HepG2 (cell line): ENCODE measurements around the gene GRPEL2.
A peak's percentile ranks its signal among the peaks of the same experiment; 100 is the strongest.

Source experiments
- EZH2 ChIP-seq: conservative IDR thresholded peaks from 2 replicates; pipeline ENCODE4 v1.6.1; 2012; ENCODE audit warnings: mild to moderate bottlenecking, low read depth, low read length, moderate library complexity
- FOXK2 ChIP-seq: fragments of 450-650 bp; IDR thresholded peaks from 2 replicates; pipeline ENCODE4 v1.6.1; 2016
- GLI4 ChIP-seq: sonication (generic); formaldehyde crosslinking; IDR thresholded peaks from 2 replicates; pipeline ENCODE4 v1.5.1; 2020; ENCODE audit warnings: missing genetic modification reagents, mild to moderate bottlenecking, moderate library complexity, borderline replicate concordance
- KDM5B ChIP-seq: sonication (generic); formaldehyde crosslinking; IDR thresholded peaks from 2 replicates; pipeline ENCODE4 v1.4.0; 2020; ENCODE audit warnings: missing genetic modification reagents, mild to moderate bottlenecking, borderline replicate concordance
- POLR2A ChIP-seq, 2 experiments: IDR thresholded peaks; 2 replicates each; pipeline ENCODE4 v1.6.1; 2011; ENCODE audit warnings: low read depth in 2 of 2, low read length in 2 of 2, mild to moderate bottlenecking in 1 of 2, moderate library complexity in 1 of 2; ENCODE audit not compliant: insufficient read depth in 1 of 2
- RFXAP ChIP-seq: sonication (generic); formaldehyde crosslinking; IDR thresholded peaks from 2 replicates; pipeline ENCODE4 v1.4.0; 2020; ENCODE audit warnings: missing genetic modification reagents, borderline replicate concordance
- RXRA ChIP-seq: sonication (generic); formaldehyde crosslinking; IDR thresholded peaks from 2 replicates; pipeline ENCODE4 v1.5.1; 2020; ENCODE audit warnings: missing genetic modification reagents
- SP1 ChIP-seq, 2 experiments: fragments of 450-650 bp in 1 of 2; sonication (generic) in 1 of 2; formaldehyde crosslinking in 1 of 2; IDR thresholded peaks; 2 replicates each; pipeline versions ENCODE4 v1.4.0 to v1.6.1; 2016 to 2020; ENCODE audit warnings: missing genetic modification reagents in 1 of 2
- TOE1 ChIP-seq: sonication (generic); formaldehyde crosslinking; IDR thresholded peaks from 2 replicates; pipeline ENCODE4 v1.4.0; 2020; ENCODE audit warnings: mild to moderate bottlenecking, missing genetic modification reagents
- ZNF10 ChIP-seq: sonication (generic); formaldehyde crosslinking; IDR thresholded peaks from 2 replicates; pipeline ENCODE4 v1.4.0; 2020; ENCODE audit warnings: mild to moderate bottlenecking, low read depth, missing genetic modification reagents, borderline replicate concordance
- TF ChIP-seq, protein P1 (sequence below): sonication (generic); formaldehyde crosslinking; IDR thresholded peaks from 2 replicates; pipeline ENCODE4 v1.5.0; 2020; ENCODE audit warnings: mild to moderate bottlenecking, missing genetic modification reagents, moderate library complexity

DNA sequence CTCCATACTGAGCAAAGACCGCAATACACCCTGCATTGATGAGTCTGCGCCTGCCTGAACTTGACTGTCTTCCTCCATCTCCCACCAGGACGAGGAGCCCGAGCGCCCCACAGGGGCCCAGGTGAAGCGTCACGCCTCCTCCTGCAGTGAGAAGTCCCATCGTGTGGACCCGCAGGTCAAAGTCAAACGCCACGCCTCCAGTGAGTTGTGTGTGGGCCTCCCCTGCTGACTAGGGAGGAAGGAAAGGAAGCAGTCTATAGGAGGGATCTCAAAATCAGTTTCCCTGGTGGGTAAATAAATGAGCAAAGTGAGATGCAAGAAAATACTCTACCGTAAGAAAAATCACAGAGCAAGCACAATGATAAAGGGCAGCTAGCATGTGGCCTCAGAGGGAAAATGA lies 22.8 kb upstream of the GRPEL2 start:
- TF ChIP-seq POLR2A (IDR thresholded peaks at IDR 0.05; ENCODE audit: insufficient read depth in 1 of 2, low read depth in 2 of 2, low read length in 2 of 2), result no peak
- TF ChIP-seq, protein P1, sequence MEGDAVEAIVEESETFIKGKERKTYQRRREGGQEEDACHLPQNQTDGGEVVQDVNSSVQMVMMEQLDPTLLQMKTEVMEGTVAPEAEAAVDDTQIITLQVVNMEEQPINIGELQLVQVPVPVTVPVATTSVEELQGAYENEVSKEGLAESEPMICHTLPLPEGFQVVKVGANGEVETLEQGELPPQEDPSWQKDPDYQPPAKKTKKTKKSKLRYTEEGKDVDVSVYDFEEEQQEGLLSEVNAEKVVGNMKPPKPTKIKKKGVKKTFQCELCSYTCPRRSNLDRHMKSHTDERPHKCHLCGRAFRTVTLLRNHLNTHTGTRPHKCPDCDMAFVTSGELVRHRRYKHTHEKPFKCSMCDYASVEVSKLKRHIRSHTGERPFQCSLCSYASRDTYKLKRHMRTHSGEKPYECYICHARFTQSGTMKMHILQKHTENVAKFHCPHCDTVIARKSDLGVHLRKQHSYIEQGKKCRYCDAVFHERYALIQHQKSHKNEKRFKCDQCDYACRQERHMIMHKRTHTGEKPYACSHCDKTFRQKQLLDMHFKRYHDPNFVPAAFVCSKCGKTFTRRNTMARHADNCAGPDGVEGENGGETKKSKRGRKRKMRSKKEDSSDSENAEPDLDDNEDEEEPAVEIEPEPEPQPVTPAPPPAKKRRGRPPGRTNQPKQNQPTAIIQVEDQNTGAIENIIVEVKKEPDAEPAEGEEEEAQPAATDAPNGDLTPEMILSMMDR (CRISPR knock-in tag), result peak; percentile 63
- no peak for TF ChIP-seq FOXK2
- TF ChIP-seq ZNF10 (CRISPR knock-in tag), result no peak
- 0 out of 2 replicates have a peak, but pooled peaks have one; percentile 24 for TF ChIP-seq KDM5B (CRISPR knock-in tag)
- TF ChIP-seq EZH2, result no peak
- no peak for TF ChIP-seq TOE1 (CRISPR knock-in tag)
- TF ChIP-seq RXRA (CRISPR knock-in tag), result peak; percentile 45; the same call in 1 of the 2 replicates
- TF ChIP-seq RFXAP, result no peak
- no peak for TF ChIP-seq SP1 (IDR thresholded peaks at IDR 0.05)
- TF ChIP-seq SP1 (CRISPR knock-in tag; IDR thresholded peaks at IDR 0.05), result no peak
- no peak for TF ChIP-seq GLI4
